NOMO-1 (cell line): ENCODE measurements around the gene ATG7.

Experiments used
- DNase-seq, 2 experiments: peaks; one replicate each; lab custom pipeline; 2025; ENCODE audit not compliant: unreplicated experiment in 2 of 2; lab: John Stamatoyannopoulos, UW

ATG7 gene, protein sequence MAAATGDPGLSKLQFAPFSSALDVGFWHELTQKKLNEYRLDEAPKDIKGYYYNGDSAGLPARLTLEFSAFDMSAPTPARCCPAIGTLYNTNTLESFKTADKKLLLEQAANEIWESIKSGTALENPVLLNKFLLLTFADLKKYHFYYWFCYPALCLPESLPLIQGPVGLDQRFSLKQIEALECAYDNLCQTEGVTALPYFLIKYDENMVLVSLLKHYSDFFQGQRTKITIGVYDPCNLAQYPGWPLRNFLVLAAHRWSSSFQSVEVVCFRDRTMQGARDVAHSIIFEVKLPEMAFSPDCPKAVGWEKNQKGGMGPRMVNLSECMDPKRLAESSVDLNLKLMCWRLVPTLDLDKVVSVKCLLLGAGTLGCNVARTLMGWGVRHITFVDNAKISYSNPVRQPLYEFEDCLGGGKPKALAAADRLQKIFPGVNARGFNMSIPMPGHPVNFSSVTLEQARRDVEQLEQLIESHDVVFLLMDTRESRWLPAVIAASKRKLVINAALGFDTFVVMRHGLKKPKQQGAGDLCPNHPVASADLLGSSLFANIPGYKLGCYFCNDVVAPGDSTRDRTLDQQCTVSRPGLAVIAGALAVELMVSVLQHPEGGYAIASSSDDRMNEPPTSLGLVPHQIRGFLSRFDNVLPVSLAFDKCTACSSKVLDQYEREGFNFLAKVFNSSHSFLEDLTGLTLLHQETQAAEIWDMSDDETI

GRCh38 chr3:11271986-11272904, at the start of gene ATG7:
TSS of gene ATG7 (plus strand) at chr3:11272397. CDS start at chr3:11298696, 26,299 bp downstream.
- peak; percentile 96 to 97 for DNase-seq

DNA sequence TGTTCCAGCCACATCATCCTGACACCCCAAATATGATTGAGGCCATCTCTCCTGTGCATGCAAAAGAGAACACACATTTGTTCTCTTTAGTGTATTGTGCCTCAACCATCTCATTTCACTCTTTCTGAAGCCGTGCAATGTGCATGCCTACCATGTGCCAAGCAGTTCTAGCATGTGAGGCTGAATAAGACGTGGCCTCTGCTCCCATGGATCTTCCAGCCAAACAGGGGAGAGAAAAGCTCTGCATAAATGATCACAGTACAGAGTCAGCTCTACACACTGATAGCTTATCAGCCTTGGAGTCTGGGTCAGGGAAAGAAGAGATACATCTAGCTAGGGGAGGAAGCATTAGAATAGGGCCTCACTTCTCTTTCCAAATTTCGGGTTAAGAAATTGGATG, 48.2 kb upstream of the ATG7 start:
- DNase-seq: no peak

DNA sequence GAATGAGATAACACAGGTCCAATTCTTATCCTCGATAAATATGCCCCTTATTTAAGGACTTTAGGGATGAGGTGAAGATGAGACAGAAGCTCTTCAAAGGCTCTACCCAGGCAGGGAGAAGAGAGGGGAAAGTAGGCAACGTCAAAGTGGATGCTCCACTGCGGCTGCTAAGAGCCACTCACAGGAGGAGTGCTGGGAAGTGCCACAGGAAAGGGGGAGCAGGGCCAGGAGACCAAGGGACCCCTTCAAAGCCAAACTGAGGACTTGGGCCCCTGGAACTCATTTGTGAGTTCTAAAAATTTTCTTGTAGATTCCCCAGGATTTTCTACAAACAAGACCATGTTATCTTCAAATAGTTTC, 47.3 kb upstream of the ATG7 start:
- DNase-seq: no peak

DNA sequence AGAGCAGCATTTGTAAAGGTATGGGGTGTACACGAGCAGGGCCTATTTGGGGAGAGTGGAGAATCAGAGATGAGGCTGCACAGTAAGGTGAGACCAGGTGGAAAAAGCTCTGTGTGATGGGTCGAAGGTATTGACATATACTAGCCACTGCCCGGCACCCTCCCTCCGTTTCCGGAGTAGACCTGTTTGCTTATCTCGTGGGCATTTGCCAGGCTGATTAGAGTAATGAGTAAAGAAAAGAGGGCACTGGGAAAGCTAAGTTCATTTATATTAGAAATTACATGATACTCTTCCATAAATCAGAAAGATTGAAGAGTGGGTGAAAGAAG, 46.2 kb upstream of the ATG7 start:
- peak in 1 of 2 experiments; percentile 77 for DNase-seq

GRCh38 chr3:11228041-11228440, 44.2 kb upstream of the ATG7 start:
- DNase-seq: no peak

GRCh38 chr3:11230125-11230524, 42.1 kb upstream of the ATG7 start:
- DNase-seq: no peak

DNA sequence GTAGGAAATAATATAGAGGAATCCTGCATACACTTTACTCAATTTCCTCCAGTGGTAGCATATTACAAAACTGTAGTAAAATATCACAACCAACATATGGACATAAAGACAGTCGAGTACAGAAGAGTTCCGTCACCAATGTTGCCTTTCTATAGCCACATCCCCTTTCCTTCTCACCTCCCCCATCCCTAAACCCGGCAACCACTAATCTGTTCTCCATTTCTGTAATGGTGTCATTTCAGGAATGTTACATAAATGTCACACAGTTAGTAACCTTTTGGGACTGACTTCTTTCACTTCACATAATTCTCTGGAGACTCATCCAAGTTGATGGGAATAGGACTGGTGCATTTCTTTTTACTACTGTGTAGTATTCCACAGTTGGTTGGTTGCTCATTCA, 41.4 kb upstream of the ATG7 start:
- DNase-seq: no peak

- DNase-seq: no peak
These were observed 36.8 kb upstream of the ATG7 start for GRCh38 chr3:11235385-11235784.

DNA sequence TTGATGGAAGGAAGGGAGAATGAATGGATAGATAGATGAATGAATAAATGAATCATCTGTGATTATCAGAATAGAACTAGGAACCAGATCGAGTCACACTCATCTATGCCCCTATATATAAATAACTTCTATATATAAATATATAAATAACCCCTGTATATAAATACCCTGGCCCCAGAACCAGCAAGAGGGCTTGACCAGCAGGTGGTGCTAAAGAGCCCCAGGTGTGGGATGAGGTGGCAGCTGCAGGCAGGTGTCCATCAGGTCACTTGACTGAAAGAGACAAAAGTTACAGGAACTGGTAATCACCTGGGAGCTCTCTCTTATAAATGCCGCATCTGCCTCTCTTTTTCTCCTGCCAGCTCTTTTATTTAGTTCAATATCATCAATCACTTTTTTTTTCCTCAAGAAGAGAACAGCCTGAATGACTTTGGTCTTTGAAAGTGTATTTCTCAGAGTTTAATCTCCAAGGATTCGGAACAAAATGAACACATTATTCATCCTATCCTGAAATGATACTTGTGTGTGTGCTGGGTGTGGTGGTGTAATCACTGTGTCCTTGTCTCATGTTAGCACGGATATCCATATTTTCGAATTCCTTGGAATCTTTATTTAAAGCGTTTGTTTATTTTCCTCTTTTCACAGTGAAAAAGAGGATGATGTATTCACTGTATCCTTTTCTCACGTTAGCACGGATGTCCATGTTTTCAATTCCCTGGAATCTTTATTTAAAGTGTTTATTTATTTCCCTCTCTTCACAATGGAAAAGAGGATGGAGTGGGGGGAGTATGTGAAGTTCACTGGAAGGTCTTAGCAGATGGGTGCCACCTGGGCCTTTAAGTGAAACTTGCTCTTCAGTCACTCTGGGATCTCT, 35.4 kb upstream of the ATG7 start:
- peak; percentile 10 to 45 for DNase-seq

DNA sequence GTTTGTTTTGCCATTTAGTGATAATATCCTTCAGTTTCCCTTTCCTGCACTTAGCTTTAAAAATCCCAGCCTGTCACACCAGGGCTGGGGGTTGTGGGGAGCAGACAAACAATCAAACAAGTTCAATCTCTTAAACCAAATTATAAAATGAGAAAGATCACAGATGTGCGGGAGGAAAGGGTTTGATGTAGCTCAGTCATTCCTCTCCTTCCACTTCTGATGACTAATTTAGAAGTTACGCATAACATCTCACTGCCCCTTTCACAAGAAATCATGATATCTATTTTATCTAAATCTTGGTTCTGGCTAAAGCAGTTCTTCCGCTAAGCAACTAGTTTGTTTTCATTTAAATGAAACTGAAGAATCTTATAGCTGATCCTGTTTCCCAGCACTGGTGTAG, 34.1 kb upstream of the ATG7 start:
- DNase-seq: no peak

DNA sequence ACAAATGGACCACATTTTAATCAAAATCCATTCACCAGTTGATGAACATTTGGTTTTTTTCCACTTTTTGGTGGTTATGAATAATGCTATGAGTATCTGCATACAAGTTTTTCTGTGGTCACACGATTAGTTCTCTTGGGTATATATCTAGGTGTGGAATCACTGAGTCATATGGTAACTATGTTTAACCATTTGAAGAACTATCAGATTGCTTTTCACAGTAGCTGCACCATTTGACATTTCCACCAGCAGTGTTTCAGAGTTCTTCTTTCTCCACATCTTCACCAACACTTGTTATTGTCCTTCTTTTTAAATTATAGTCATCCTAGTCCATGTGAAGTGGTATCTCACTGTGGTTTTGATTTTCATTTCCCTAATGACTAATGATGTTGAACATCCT, 33.3 kb upstream of the ATG7 start:
- no peak for DNase-seq

GRCh38 chr3:11239796-11240195, 32.4 kb upstream of the ATG7 start:
- DNase-seq: no peak

GRCh38 chr3:11240496-11240895, 31.7 kb upstream of the ATG7 start:
- no peak for DNase-seq

GRCh38 chr3:11244121-11244677, 28.0 kb upstream of the ATG7 start:
- DNase-seq: no peak

- no peak for DNase-seq
These were observed 26.9 kb upstream of the ATG7 start for GRCh38 chr3:11245276-11245675.

- DNase-seq: no peak
These were observed 26.2 kb upstream of the ATG7 start for GRCh38 chr3:11245827-11246662.

DNA sequence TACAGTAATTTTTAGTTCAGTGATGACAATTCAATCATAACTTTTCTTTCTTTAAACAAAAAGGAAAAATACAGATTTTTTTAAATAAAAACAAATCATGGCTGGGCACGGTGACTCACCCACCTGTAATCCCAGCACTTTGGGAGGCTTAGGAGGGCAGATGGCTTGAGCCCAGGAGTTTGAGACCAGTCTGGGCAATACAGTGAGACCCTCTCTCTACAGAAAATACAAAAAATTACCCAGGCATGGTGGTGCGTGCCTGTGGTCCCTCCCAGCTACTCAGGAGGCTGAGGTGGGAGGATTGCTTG, 25.6 kb upstream of the ATG7 start:
- DNase-seq: no peak

GRCh38 chr3:11247362-11247761, 24.8 kb upstream of the ATG7 start:
- peak in 1 of 2 experiments; percentile 69 for DNase-seq

GRCh38 chr3:11248596-11248995, 23.6 kb upstream of the ATG7 start:
- no peak for DNase-seq
